COLO668 (cell line): ENCODE data around the gene TM6SF1.

Source experiments
- DNase-seq: peaks from one replicate; lab custom pipeline; 2025; ENCODE audit not compliant: unreplicated experiment; lab: John Stamatoyannopoulos, UW

TM6SF1 gene

DNA sequence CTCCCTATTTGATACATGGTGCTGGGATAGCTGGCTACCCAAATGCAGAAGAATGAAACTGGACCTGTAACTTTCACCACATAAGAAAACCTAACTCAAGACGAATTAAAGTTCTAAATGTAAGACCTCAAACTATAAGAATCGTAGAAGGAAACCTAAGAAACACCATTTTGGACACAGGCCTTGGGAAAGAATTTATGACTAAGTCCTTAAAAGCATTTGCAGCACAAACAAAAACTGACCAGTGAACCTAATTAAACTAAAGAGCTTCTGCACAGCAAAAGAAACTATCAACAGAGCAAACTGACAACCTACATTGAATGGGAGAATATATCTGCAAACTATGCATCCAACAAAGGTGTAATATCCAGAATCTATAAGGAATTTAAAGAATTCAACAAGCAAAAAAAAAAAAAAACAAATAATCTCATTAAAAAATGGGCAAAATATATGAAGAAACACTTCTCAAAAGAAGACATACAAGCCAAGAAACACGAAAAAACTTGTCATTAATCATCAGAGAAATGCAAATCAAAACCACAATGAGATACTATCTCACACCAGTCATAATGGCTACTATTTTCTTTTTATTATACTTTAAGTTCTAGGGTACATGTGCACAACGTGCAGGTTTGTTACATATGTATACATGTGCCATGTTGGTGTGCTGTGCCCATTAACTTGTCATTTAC lies 63.2 kb downstream of the TM6SF1 start:
- DNase-seq: no peak

DNA sequence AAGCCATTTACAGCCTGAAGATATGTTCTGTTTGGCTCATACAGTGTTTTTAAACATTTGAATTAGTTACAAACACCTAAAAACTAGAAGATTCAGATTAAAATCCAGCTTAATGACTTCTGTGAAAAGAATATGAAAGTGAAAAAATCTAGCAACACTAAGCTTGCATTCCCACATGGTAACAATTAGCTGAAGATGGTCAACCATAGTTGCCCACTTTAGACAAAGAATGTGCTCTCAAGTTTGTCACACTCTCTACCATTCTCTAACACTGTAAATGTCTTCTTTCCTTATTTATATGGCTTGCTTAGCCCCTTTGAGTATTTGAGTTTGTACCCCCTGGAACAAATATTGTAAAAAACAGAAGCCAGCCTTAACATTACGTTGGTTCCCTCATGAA lies 67.4 kb downstream of the TM6SF1 start:
- no peak for DNase-seq

DNA sequence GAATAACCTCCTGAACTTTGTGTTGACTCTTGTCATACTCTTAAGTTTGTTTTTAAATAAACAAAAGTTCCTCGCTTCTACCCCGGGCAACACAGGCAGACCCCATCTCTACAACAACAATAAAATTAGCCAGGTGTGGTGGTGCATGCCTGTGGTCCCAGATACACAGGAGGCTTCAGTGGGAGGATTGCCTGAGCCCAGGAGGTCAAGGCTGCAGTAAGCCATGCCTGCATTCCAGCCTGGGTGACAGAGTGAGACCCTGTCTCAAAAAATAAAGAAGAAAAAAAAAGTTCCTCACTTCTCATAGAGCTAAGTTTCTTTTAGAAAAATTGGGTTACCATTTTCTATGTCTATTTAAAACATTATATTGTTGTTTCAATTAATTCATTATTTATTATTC lies 70.9 kb downstream of the TM6SF1 start:
- DNase-seq: no peak

DNA sequence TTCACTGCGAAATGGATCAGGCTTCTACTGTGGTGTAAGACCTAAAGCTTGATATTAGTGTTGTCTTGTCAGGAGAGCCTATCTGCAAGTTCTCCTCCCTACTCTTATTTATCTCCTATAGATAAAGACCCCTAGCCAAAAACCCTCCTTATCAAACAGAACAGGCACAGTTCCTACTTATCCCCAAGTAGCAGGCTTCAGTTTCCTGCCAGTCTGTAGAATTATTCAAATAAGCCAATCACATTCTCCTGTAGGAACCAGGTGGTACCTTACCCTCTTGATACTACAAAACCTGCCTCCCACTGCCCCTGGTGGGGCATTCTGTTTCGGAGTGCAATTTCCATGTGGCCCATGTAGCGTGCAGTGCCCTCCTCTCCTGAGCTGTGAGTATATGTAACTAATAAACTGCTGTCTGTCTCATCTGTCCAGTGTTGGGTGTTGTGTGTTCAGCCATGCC lies 71.5 kb downstream of the TM6SF1 start:
- no peak for DNase-seq

DNA sequence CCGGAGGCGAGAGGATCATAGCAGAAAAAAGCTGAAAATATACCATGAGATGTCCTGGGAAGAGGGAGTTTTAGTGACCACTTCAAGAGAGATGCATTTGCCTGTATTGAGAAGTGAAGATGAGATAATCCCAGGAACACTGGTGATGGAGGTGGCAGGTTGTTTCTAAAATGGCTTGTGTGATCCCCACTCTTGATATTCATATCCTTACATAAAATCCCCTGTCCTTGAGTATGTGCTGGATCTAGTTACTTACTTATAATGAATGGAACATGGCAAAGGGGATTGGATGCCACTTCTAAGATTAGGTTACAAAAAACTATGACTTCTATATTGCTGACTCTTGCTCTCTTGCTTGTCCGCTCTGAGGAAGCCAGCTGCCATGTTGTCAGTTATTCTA lies 78.1 kb downstream of the TM6SF1 start:
- DNase-seq: no peak
